Measurements from ENCODE around the gene CD300LF. TPM values are rescaled to one million over a fixed set of nuclear protein-coding genes. Genes with fewer than 3 reads are reported as not detected.

The CD300LF gene
- total and polyA plus RNA-seq, 2 experiments from 2014 or later, result not detected

- 0 out of 2 replicates have a peak, but pooled peaks cover 5% of the 10 kb centered on the region for H3K27me3 ChIP-seq (ENCODE audit: insufficient read depth)
- H3K79me2 ChIP-seq (replicated peaks; ENCODE audit: insufficient read depth), result no peaks in the 10 kb centered on the region
- H3K27me3 Mint-ChIP-seq (ENCODE audit: insufficient read depth, low read depth, poor library complexity), result peaks cover 4% of the 10 kb centered on the region
- H4K20me1 ChIP-seq (replicated peaks; ENCODE audit: insufficient read depth), result no peaks in the 10 kb centered on the region
- H3F3A ChIP-seq (replicated peaks; ENCODE audit: low read depth), result peaks cover 9% of the 10 kb centered on the region; the same call in 1 of the 2 replicates
- no peak for DNase-seq (ENCODE audit: low spot score)
- H2AFZ ChIP-seq, result no peak overlapping the region
- H3K36me3 ChIP-seq (ENCODE audit: insufficient read depth), result no peaks in the 10 kb centered on the region
- H3K9me3 Mint-ChIP-seq, result no peaks in the 10 kb centered on the region
- no peak overlapping the region for H3K4me2 ChIP-seq
- no peaks in the 10 kb centered on the region for H3K36me3 Mint-ChIP-seq (ENCODE audit: low read depth)
- H3K27ac Mint-ChIP-seq, result no peak overlapping the region
- H3K27ac ChIP-seq (ENCODE audit: low read depth), result no peak overlapping the region
- no peak overlapping the region for H3K4me3 Mint-ChIP-seq
- H3K4me3 ChIP-seq, result no peak overlapping the region
- no peak for TF ChIP-seq NANOG (IDR thresholded peaks at IDR 0.05; ENCODE audit: borderline replicate concordance)
- TF ChIP-seq EZH2 (IDR thresholded peaks at IDR 0.05; ENCODE audit: low read depth, unreplicated experiment), result no peak
- TF ChIP-seq POLR2AphosphoS5 (IDR thresholded peaks at IDR 0.05; ENCODE audit: low read depth), result no peak
- H3K9me2 ChIP-seq (ENCODE audit: insufficient read depth), result no peaks in the 10 kb centered on the region
- H3K4me1 ChIP-seq (ENCODE audit: insufficient read depth), result peaks cover 25% of the 10 kb centered on the region
- ATAC-seq, result no peak
- H3K4me1 Mint-ChIP-seq, result peaks cover 17% of the 10 kb centered on the region
These were observed 33.3 kb downstream of the CD300LF start for GRCh38 chr17:74679374-74679773.

- Histone ChIP-seq H4K20me1 (replicated peaks; ENCODE audit: insufficient read depth) (no peaks in the 10 kb centered on the region), H3K9me2 (ENCODE audit: insufficient read depth) (no peaks in the 10 kb centered on the region), H3K4me3 (peak overlapping the region; percentile 32), H3F3A (replicated peaks; ENCODE audit: low read depth) (peaks cover 9% of the 10 kb centered on the region; the same call in 1 of the 2 replicates), H3K4me1 (ENCODE audit: insufficient read depth) (peaks cover 25% of the 10 kb centered on the region), H3K27ac (ENCODE audit: low read depth) (no peak overlapping the region), H3K79me2 (replicated peaks; ENCODE audit: insufficient read depth) (no peaks in the 10 kb centered on the region), H3K4me2 (peak overlapping the region; percentile 68), H3K36me3 (ENCODE audit: insufficient read depth) (no peaks in the 10 kb centered on the region), H3K27me3 (ENCODE audit: insufficient read depth) (peaks cover 10% of the 10 kb centered on the region), H2AFZ (peak overlapping the region; percentile 100)
- H3K27me3 Mint-ChIP-seq (ENCODE audit: insufficient read depth, low read depth, poor library complexity), result peaks cover 2% of the 10 kb centered on the region
- no peak overlapping the region for H3K27ac Mint-ChIP-seq
- TF ChIP-seq REST (IDR thresholded peaks at IDR 0.05; ENCODE audit: unreplicated experiment), result no peak
- no peak for TF ChIP-seq NANOG (IDR thresholded peaks at IDR 0.05; ENCODE audit: borderline replicate concordance)
- DNase-seq (ENCODE audit: low spot score) (no peak), ATAC-seq (peak; percentile 41)
- H3K36me3 Mint-ChIP-seq (ENCODE audit: low read depth), result no peaks in the 10 kb centered on the region
- H3K9me3 Mint-ChIP-seq, result no peaks in the 10 kb centered on the region
- H3K4me1 Mint-ChIP-seq, result peaks cover 17% of the 10 kb centered on the region
- no peak overlapping the region for H3K4me3 Mint-ChIP-seq
These were observed 34.2 kb downstream of the CD300LF start for GRCh38 chr17:74678541-74678940.

- no peak overlapping the region for H3K27ac Mint-ChIP-seq
- H3K36me3 Mint-ChIP-seq (ENCODE audit: low read depth), result no peaks in the 10 kb centered on the region
- Histone ChIP-seq H3K4me1 (ENCODE audit: insufficient read depth) (peaks cover 25% of the 10 kb centered on the region), H3K27ac (ENCODE audit: low read depth) (peak overlapping the region; percentile 52; the same call in 1 of the 2 replicates), H2AFZ (peak overlapping the region; percentile 100), H3K9me2 (ENCODE audit: insufficient read depth) (no peaks in the 10 kb centered on the region), H3K4me3 (peak overlapping the region; percentile 32), H3F3A (replicated peaks; ENCODE audit: low read depth) (peaks cover 9% of the 10 kb centered on the region; the same call in 1 of the 2 replicates), H3K4me2 (peak overlapping the region; percentile 68), H3K79me2 (replicated peaks; ENCODE audit: insufficient read depth) (no peaks in the 10 kb centered on the region), H4K20me1 (replicated peaks; ENCODE audit: insufficient read depth) (no peaks in the 10 kb centered on the region), H3K36me3 (ENCODE audit: insufficient read depth) (no peaks in the 10 kb centered on the region), H3K27me3 (ENCODE audit: insufficient read depth) (peaks cover 17% of the 10 kb centered on the region)
- peak; percentile 83 for ATAC-seq
- H3K27me3 Mint-ChIP-seq (ENCODE audit: insufficient read depth, low read depth, poor library complexity), result peaks cover 5% of the 10 kb centered on the region
- peaks cover 17% of the 10 kb centered on the region for H3K4me1 Mint-ChIP-seq
- DNase-seq (ENCODE audit: low spot score), result peak; percentile 46
- no peaks in the 10 kb centered on the region for H3K9me3 Mint-ChIP-seq
- no peak for TF ChIP-seq CTCF (conservative IDR thresholded peaks at IDR 0.05; ENCODE audit: low read depth in 2 of 2)
- TF ChIP-seq ETS1 (IDR thresholded peaks at IDR 0.05), result no peak
- no peak for TF ChIP-seq EZH2phosphoT487 (IDR thresholded peaks at IDR 0.05; ENCODE audit: unreplicated experiment)
- TF ChIP-seq STAT1 (IDR thresholded peaks at IDR 0.05; ENCODE audit: unreplicated experiment), result no peak
- H3K4me3 Mint-ChIP-seq, result no peak overlapping the region
These were observed 34.9 kb downstream of the CD300LF start for GRCh38 chr17:74677558-74678466.

Measured in GM23338 (cell line).